ENCODE measurements around the gene GSG1L. TPM values are rescaled to one million over a fixed set of nuclear protein-coding genes. Genes with fewer than 3 reads are reported as not detected.

The GSG1L gene
- total and polyA plus RNA-seq, 9 of the 15 experiments (the other 6 are each of a cell fraction or from before 2014, with no cell fraction given): not detected

DNA sequence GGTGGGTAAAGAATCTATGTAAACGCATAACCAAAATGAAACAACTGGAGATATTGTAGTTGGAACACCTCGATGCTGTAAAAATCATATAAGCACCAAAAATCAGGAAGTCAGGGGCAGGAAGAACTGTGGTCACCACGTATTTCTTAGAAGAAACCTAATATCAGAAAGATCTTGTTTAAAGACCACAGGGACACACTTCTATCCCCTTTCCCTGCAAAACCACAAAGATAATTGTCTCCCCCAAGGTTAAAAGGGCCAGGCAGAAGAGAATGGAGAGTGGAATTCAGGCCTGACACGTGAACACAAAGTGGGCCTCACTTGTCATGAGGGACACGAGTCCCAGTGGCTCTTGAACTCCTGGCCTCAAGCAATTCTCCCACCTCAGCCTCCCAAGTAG, 68.1 kb downstream of the GSG1L start (continued):
- no peak for TF ChIP-seq ATF3 (IDR thresholded peaks at IDR 0.05)
- TF ChIP-seq ATF3 (CRISPR knock-in tag; conservative IDR thresholded peaks at IDR 0.05): no peak
- TF ChIP-seq NEUROD1 (IDR thresholded peaks at IDR 0.05; ENCODE audit: borderline replicate concordance, low read depth, low read length, partially characterized antibody): no peak
- no peak for TF ChIP-seq SREBF2 (CRISPR knock-in tag; IDR thresholded peaks at IDR 0.05)
- 0 out of 2 replicates have a peak, but pooled peaks have one; percentile 12 for TF ChIP-seq ZFX (CRISPR knock-in tag; IDR thresholded peaks at IDR 0.05)
- TF ChIP-seq ESRRA (IDR thresholded peaks at IDR 0.05; ENCODE audit: borderline replicate concordance, low read depth): peak; percentile 92; the same call in 1 of the 2 replicates
- TF ChIP-seq, protein P1, sequence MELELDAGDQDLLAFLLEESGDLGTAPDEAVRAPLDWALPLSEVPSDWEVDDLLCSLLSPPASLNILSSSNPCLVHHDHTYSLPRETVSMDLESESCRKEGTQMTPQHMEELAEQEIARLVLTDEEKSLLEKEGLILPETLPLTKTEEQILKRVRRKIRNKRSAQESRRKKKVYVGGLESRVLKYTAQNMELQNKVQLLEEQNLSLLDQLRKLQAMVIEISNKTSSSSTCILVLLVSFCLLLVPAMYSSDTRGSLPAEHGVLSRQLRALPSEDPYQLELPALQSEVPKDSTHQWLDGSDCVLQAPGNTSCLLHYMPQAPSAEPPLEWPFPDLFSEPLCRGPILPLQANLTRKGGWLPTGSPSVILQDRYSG (tag; conservative IDR thresholded peaks at IDR 0.05; ENCODE audit: low read depth): no peak
- TF ChIP-seq ERF (CRISPR knock-in tag; IDR thresholded peaks at IDR 0.05): no peak

- ChIA-PET POLR2A (no interaction called here), CTCF (ENCODE audit: low intra/inter-chr PET ratio) (no interaction called here)
- Histone ChIP-seq H3K9me3 (replicated peaks; ENCODE audit: control insufficient read depth, insufficient read depth, low read depth, low read length) (peaks cover 2% of the 10 kb centered on the region), H3K27ac (ENCODE audit: extremely low read depth, low read depth, low read length) (no peak overlapping the region), H2AFZ (ENCODE audit: low read depth, low read length) (no peak overlapping the region), H3K4me3 (no peak overlapping the region), H3K9me1 (ENCODE audit: control insufficient read depth, insufficient read depth, low read length) (no peaks in the 10 kb centered on the region), H3K9ac (ENCODE audit: insufficient read depth in 1 of 2, low read depth in 2 of 2, low read length in 2 of 2) (no peak overlapping the region), H3K4me2 (ENCODE audit: insufficient read depth, low read length) (no peak overlapping the region), H3K4me1 (replicated peaks in 1 of 2; ENCODE audit: control insufficient read depth in 2 of 2, insufficient read depth in 2 of 2, low read length in 2 of 2) (no peaks in the 10 kb centered on the region), H3K79me2 (ENCODE audit: control insufficient read depth, insufficient read depth, low read length) (no peaks in the 10 kb centered on the region), H3K27me3 (ENCODE audit: control insufficient read depth in 2 of 2, insufficient read depth in 2 of 2, low read length in 2 of 2) (no peaks in the 10 kb centered on the region), H3K36me3 (ENCODE audit: control insufficient read depth, insufficient read depth, low read length) (no peaks in the 10 kb centered on the region), H4K20me1 (replicated peaks; ENCODE audit: control insufficient read depth, insufficient read depth, low read length) (no peaks in the 10 kb centered on the region)
- intact Hi-C loops (cut with micrococcal nuclease) (no loop called here), in situ Hi-C loops (cut with MboI) (no loop called here)
- ATAC-seq (no peak), DNase-seq (ENCODE audit: extremely low read depth in 1 of 4, low spot score in 3 of 4) (no peak), FAIRE-seq (no peak)
- BruUV-seq (replicated peaks): no TSS peak
- WGBS (ENCODE audit: insufficient coverage, low coverage, missing lambda C conversion rate): 0% methylated on average over 4 of the region's 4 CpGs
- TF ChIP-seq NR1H2 (CRISPR knock-in tag; IDR thresholded peaks at IDR 0.05): no peak
- TF ChIP-seq PHF21A (IDR thresholded peaks at IDR 0.05; ENCODE audit: borderline replicate concordance, low read depth): no peak
- no peak for TF ChIP-seq ZKSCAN8 (CRISPR knock-in tag; IDR thresholded peaks at IDR 0.05)
- TF ChIP-seq ZBTB7A (IDR thresholded peaks at IDR 0.05; ENCODE audit: borderline replicate concordance, control insufficient read depth, low read depth, low read length): no peak
Measured at GRCh38 chr16:27994686-27995085, 68.8 kb downstream of the GSG1L start.

Measured in K562 (cell line).